ENCODE data around the gene RINL.

Gene RINL

GRCh38 chr19:38853214-38853613 is 24.9 kb downstream of the RINL start:
- DNase-seq (ENCODE audit: extremely low read depth, low read depth): no peak
- TF ChIP-seq CTCF (IDR thresholded peaks at IDR 0.05; ENCODE audit: low read depth, low read length): no peak

- DNase-seq (ENCODE audit: extremely low read depth, low read depth): no peak
- TF ChIP-seq CTCF (IDR thresholded peaks at IDR 0.05; ENCODE audit: low read depth, low read length): no peak; the same call in 1 of the 2 replicates
Measured at GRCh38 chr19:38852231-38853044, 25.6 kb downstream of the RINL start.

GRCh38 chr19:38851622-38852230 is 26.3 kb downstream of the RINL start:
- DNase-seq (ENCODE audit: extremely low read depth, low read depth): peak; percentile 84
- TF ChIP-seq CTCF (IDR thresholded peaks at IDR 0.05; ENCODE audit: low read depth, low read length): no peak

- no peak for DNase-seq (ENCODE audit: extremely low read depth, low read depth)
- TF ChIP-seq CTCF (IDR thresholded peaks at IDR 0.05; ENCODE audit: low read depth, low read length): 0 out of 2 replicates have a peak, but pooled peaks have one; percentile 0
Measured at GRCh38 chr19:38850976-38851621, 27.0 kb downstream of the RINL start.

- no peak for DNase-seq (ENCODE audit: extremely low read depth, low read depth)
- TF ChIP-seq CTCF (IDR thresholded peaks at IDR 0.05; ENCODE audit: low read depth, low read length): peak; percentile 5
Measured at GRCh38 chr19:38850436-38850975, 27.6 kb downstream of the RINL start.

- peak; percentile 100 for DNase-seq (ENCODE audit: extremely low read depth, low read depth)
- peak; percentile 43 for TF ChIP-seq CTCF (IDR thresholded peaks at IDR 0.05; ENCODE audit: low read depth, low read length)
Measured at GRCh38 chr19:38849860-38850435, 28.1 kb downstream of the RINL start, which contains the start of gene HNRNPL. Gene HNRNPL (minus strand): TSS chr19:38849986. CDS start chr19:38849966, 20 bp downstream.

Data from AG09319 (cell line).